GM21390 (cell line): ENCODE results near the gene CAPN12.

Source experiments
- ATAC-seq: cut with Tn5 transposase; IDR thresholded peaks from one replicate; pipeline ENCODE4 v1.9.1; 2021; ENCODE audit not compliant: unreplicated experiment

The CAPN12 gene

GRCh38 chr19:38712161-38712748 is 32.0 kb downstream of the CAPN12 start:
- ATAC-seq, result no peak

- ATAC-seq, result no peak
These were observed 32.5 kb downstream of the CAPN12 start for GRCh38 chr19:38711726-38712153.

- no peak for ATAC-seq
These were observed 33.1 kb downstream of the CAPN12 start for GRCh38 chr19:38710928-38711725.

GRCh38 chr19:38710416-38710702 is 33.9 kb downstream of the CAPN12 start:
- ATAC-seq, result no peak

GRCh38 chr19:38709671-38710415 is 34.4 kb downstream of the CAPN12 start:
- ATAC-seq, result no peak

- no peak for ATAC-seq
These were observed 35.2 kb downstream of the CAPN12 start for GRCh38 chr19:38709119-38709518.

GRCh38 chr19:38708413-38709024 is 35.8 kb downstream of the CAPN12 start:
- ATAC-seq, result no peak

GRCh38 chr19:38707512-38708114 is 36.7 kb downstream of the CAPN12 start:
- no peak for ATAC-seq

GRCh38 chr19:38706792-38707511 is 37.3 kb downstream of the CAPN12 start:
- ATAC-seq, result no peak

- ATAC-seq, result no peak
These were observed 38.9 kb downstream of the CAPN12 start for GRCh38 chr19:38705197-38706019.

GRCh38 chr19:38704488-38705026 is 39.7 kb downstream of the CAPN12 start:
- no peak for ATAC-seq

- ATAC-seq, result no peak
These were observed 40.8 kb downstream of the CAPN12 start for GRCh38 chr19:38703509-38703908.

GRCh38 chr19:38702278-38702677 is 42.0 kb downstream of the CAPN12 start:
- no peak for ATAC-seq

GRCh38 chr19:38701455-38702063 is 42.7 kb downstream of the CAPN12 start:
- no peak for ATAC-seq

GRCh38 chr19:38700902-38701454 is 43.3 kb downstream of the CAPN12 start:
- ATAC-seq, result no peak

GRCh38 chr19:38700350-38700901 is 43.8 kb downstream of the CAPN12 start:
- ATAC-seq, result no peak

GRCh38 chr19:38699647-38700349 is 44.5 kb downstream of the CAPN12 start:
- ATAC-seq, result no peak

GRCh38 chr19:38699027-38699346 is 45.3 kb downstream of the CAPN12 start:
- ATAC-seq, result no peak
